ENCODE measurements around the gene INPP5K.
"Not testable (repeated sequence)": the region's sequence is repeated elsewhere in the genome, so short reads cannot be mapped to it uniquely, and the experiment has no call there.

Gene INPP5K

GRCh38 chr17:1516388-1517161 is at the start of gene INPP5K:
Gene INPP5K, minus strand, starts transcription at chr17:1516612. Its CDS starts 113 bp downstream, at chr17:1516499.
- DNase-seq, result peak; percentile 98

GRCh38 chr17:1565877-1566276 is 49.5 kb upstream of the INPP5K start:
- DNase-seq, result no peak

GRCh38 chr17:1563786-1564613 is 47.6 kb upstream of the INPP5K start:
- DNase-seq, result no peak

GRCh38 chr17:1563471-1563785 is 47.0 kb upstream of the INPP5K start:
- not testable (repeated sequence) for DNase-seq

- no peak for DNase-seq
Measured at GRCh38 chr17:1562176-1562643, 45.8 kb upstream of the INPP5K start.

- no peak for DNase-seq
Measured at GRCh38 chr17:1561420-1562175, 45.2 kb upstream of the INPP5K start.

- DNase-seq, result no peak
Measured at GRCh38 chr17:1560858-1561355, 44.5 kb upstream of the INPP5K start.

GRCh38 chr17:1560101-1560857 is 43.9 kb upstream of the INPP5K start:
- DNase-seq, result no peak

- DNase-seq, result no peak
Measured at GRCh38 chr17:1559047-1560043, 42.9 kb upstream of the INPP5K start.

GRCh38 chr17:1558401-1558800 is 42.0 kb upstream of the INPP5K start:
- no peak for DNase-seq

GRCh38 chr17:1557355-1558095 is 41.1 kb upstream of the INPP5K start:
- DNase-seq, result no peak

GRCh38 chr17:1555651-1556471 is 39.4 kb upstream of the INPP5K start:
- no peak for DNase-seq

- DNase-seq, result no peak
Measured at GRCh38 chr17:1554751-1555540, 38.5 kb upstream of the INPP5K start.

GRCh38 chr17:1553354-1554266 is 37.2 kb upstream of the INPP5K start:
- DNase-seq, result no peak

- DNase-seq, result no peak
Measured at GRCh38 chr17:1552932-1553331, 36.5 kb upstream of the INPP5K start.

GRCh38 chr17:1551741-1552140 is 35.3 kb upstream of the INPP5K start:
- DNase-seq, result no peak

- no peak for DNase-seq
Measured at GRCh38 chr17:1548032-1548431, 31.6 kb upstream of the INPP5K start.

Measured in NCI-H1048 (cell line).